K562 (cell line): ENCODE data around the gene ATP13A1. TPM values are rescaled to one million over a fixed set of nuclear protein-coding genes. Genes with fewer than 3 reads are reported as not detected.

Source experiments
- ATAC-seq: fragments of 200-7000 bp; cut with Tn5 transposase; 3 replicates; pipeline ENCODE4 v1.9.1; 2020; ENCODE audit warnings: moderate library complexity
- BruUV-seq: library from RNA; stranded (reverse); fragments of 400-500 nt; replicated peaks from 2 replicates; lab custom pipeline; 2021; lab: Mats Ljungman, UMichigan
- CTCF ChIA-PET: fragments of 300-600 bp; formaldehyde crosslinking; extraction: SDS; loops from one replicate; lab custom pipeline; 2021; ENCODE audit warnings: low intra/inter-chr PET ratio; lab: Yijun Ruan, JAX
- POLR2A ChIA-PET: fragments of 300-600, 350-650 bp; sonication (Branson Sonifier 250); formaldehyde crosslinking; extraction: SDS; loops from one replicate; lab custom pipeline; 2021; ENCODE audit warnings: antibody characterized with exemption, inconsistent platforms; lab: Yijun Ruan, JAX
- DNase-seq, 4 experiments: peaks; one replicate each; pipeline versions ENCODE4 v3.0.0 to v3.0.0-alpha.2; 2011 to 2018; ENCODE audit warnings: low spot score in 3 of 4, mixed read lengths in 3 of 4; ENCODE audit errors: extremely low read depth in 1 of 4
- FAIRE-seq: peaks from 2 replicates; lab custom pipeline; 2011; peaks lifted over from hg19 to GRCh38; lab: Jason Lieb, UNC
- H2AFZ ChIP-seq: 2 replicates; pipeline ENCODE4 v1.6.0; 2011; ENCODE audit warnings: low read depth, low read length, control low read depth, inconsistent platforms
- H3K27ac ChIP-seq: fragments of 200-600 bp; 3 replicates; pipeline ENCODE4 v1.8.0; 2011; ENCODE audit warnings: low read depth, mild to moderate bottlenecking, control low read depth, inconsistent platforms, low read length, moderate library complexity, mixed read lengths; ENCODE audit errors: extremely low read depth
- H3K27me3 ChIP-seq, 2 experiments: fragments of 300-600 bp in 1 of 2; 2 replicates in 1 of 2; 3 replicates in 1 of 2; pipeline versions ENCODE4 v1.6.0 to v1.8.0; 2011; ENCODE audit warnings: inconsistent platforms in 2 of 2, low read length in 2 of 2, mild to moderate bottlenecking in 1 of 2, mixed read lengths in 1 of 2, moderate library complexity in 1 of 2; ENCODE audit not compliant: control insufficient read depth in 2 of 2, insufficient read depth in 2 of 2
- H3K36me3 ChIP-seq: fragments of 300-600 bp; 3 replicates; pipeline ENCODE4 v1.8.0; 2011; ENCODE audit warnings: mild to moderate bottlenecking, low read length, inconsistent platforms; ENCODE audit not compliant: control insufficient read depth, insufficient read depth
- H3K4me1 ChIP-seq, 2 experiments: fragments of 200-600 bp in 1 of 2; replicated peaks in 1 of 2; 2 replicates in 1 of 2; 3 replicates in 1 of 2; pipeline versions ENCODE4 v1.5.1 to v1.8.0; 2011; ENCODE audit warnings: inconsistent platforms in 2 of 2, low read length in 2 of 2, mild to moderate bottlenecking in 1 of 2, mixed read lengths in 1 of 2, moderate library complexity in 1 of 2; ENCODE audit not compliant: control insufficient read depth in 2 of 2, insufficient read depth in 2 of 2
- H3K4me2 ChIP-seq: 2 replicates; pipeline ENCODE4 v1.6.1; 2011; ENCODE audit warnings: low read length, control low read depth, inconsistent platforms, mixed read lengths; ENCODE audit not compliant: insufficient read depth
- H3K4me3 ChIP-seq: fragments of 200-600 bp; sonication (generic), shearing (Covaris generic); 2 replicates; pipeline ENCODE4 v1.5.1; 2016; ENCODE audit warnings: control low read depth, inconsistent platforms
- H3K79me2 ChIP-seq: fragments of 200-600 bp; 3 replicates; pipeline ENCODE4 v1.8.0; 2011; ENCODE audit warnings: low read length, inconsistent platforms; ENCODE audit not compliant: control insufficient read depth, insufficient read depth
- H3K9ac ChIP-seq, 2 experiments: 2 replicates each; pipeline versions ENCODE4 v1.6.0 to v1.6.1; 2011; ENCODE audit warnings: low read depth in 2 of 2, low read length in 2 of 2, control low read depth in 1 of 2, inconsistent platforms in 1 of 2, mild to moderate bottlenecking in 1 of 2, mixed read lengths in 1 of 2; ENCODE audit not compliant: insufficient read depth in 1 of 2
- H3K9me1 ChIP-seq: one replicate; pipeline ENCODE4 v1.6.0; 2011; ENCODE audit warnings: inconsistent platforms, mild to moderate bottlenecking, low read length, moderate library complexity; ENCODE audit not compliant: control insufficient read depth, insufficient read depth
- H3K9me3 ChIP-seq: replicated peaks from 2 replicates; pipeline ENCODE4 v1.5.1; 2011; ENCODE audit warnings: low read depth, low read length, inconsistent platforms; ENCODE audit not compliant: control insufficient read depth, insufficient read depth
- H4K20me1 ChIP-seq: replicated peaks from 2 replicates; pipeline ENCODE4 v1.6.1; 2011; ENCODE audit warnings: low read length, inconsistent platforms, mixed read lengths; ENCODE audit not compliant: control insufficient read depth, insufficient read depth
- BRCA1 ChIP-seq, 2 experiments: fragments of 450-650 bp in 1 of 2; sonication (generic) in 1 of 2; formaldehyde crosslinking in 1 of 2; IDR thresholded peaks; 2 replicates each; pipeline versions ENCODE4 v1.5.0 to v1.6.1; 2017 to 2020; ENCODE audit warnings: mild to moderate bottlenecking in 1 of 2, missing genetic modification reagents in 1 of 2
- ELF4 ChIP-seq: fragments of 450-650 bp; formaldehyde crosslinking; IDR thresholded peaks from 2 replicates; pipeline ENCODE4 v1.4.0; 2022; ENCODE audit warnings: missing genetic modification characterization
- ETV5 ChIP-seq: sonication (generic); formaldehyde crosslinking; IDR thresholded peaks from 2 replicates; pipeline ENCODE4 v1.4.0; 2020; ENCODE audit warnings: low read depth, mild to moderate bottlenecking, missing genetic modification reagents
- GTF2F1 ChIP-seq: IDR thresholded peaks from 2 replicates; pipeline ENCODE4 v1.6.1; 2011; ENCODE audit warnings: low read depth, low read length, improper control_type of control experiment
- MCM2 ChIP-seq: fragments of 450-650 bp; IDR thresholded peaks from 2 replicates; pipeline ENCODE4 v1.6.1; 2017; ENCODE audit warnings: low read depth, mild to moderate bottlenecking
- MTF1 ChIP-seq: fragments of 250-450 bp; sonication (Bioruptor Pico); IDR thresholded peaks from 2 replicates; pipeline ENCODE4 v1.9.0; 2021; ENCODE audit warnings: moderate library complexity, mild to moderate bottlenecking, inconsistent platforms, borderline replicate concordance
- NELFE ChIP-seq: IDR thresholded peaks from 2 replicates; pipeline ENCODE4 v1.6.1; 2011; ENCODE audit warnings: mild to moderate bottlenecking; ENCODE audit not compliant: insufficient read depth, insufficient read length
- NR2C1 ChIP-seq, 2 experiments: fragments of 450-650 bp; IDR thresholded peaks; 2 replicates each; pipeline ENCODE4 v1.6.1; 2017; ENCODE audit warnings: mild to moderate bottlenecking in 2 of 2, antibody characterized with exemption in 1 of 2, inconsistent platforms in 1 of 2, missing compliant biosample characterization in 1 of 2, missing genetic modification characterization in 1 of 2
- SMAD3 ChIP-seq: fragments of 450-650 bp; formaldehyde crosslinking; conservative IDR thresholded peaks from 2 replicates; pipeline ENCODE4 v1.4.0; 2020; ENCODE audit warnings: mild to moderate bottlenecking
- STAT5A ChIP-seq: IDR thresholded peaks from 2 replicates; pipeline ENCODE4 v1.6.1; 2012; ENCODE audit warnings: low read length, inconsistent platforms, borderline replicate concordance
- TAF15 ChIP-seq: fragments of 200-400 bp; formaldehyde crosslinking; IDR thresholded peaks from 2 replicates; pipeline ENCODE4 v1.6.1; 2017; ENCODE audit warnings: mild to moderate bottlenecking, low read depth, low read length, moderate library complexity
- TOE1 ChIP-seq, 2 experiments: fragments of 450-650 bp in 1 of 2; sonication (generic) in 1 of 2; formaldehyde crosslinking in 1 of 2; IDR thresholded peaks; 2 replicates each; pipeline versions ENCODE4 v1.7.1 to v1.8.0; 2016 to 2022; ENCODE audit warnings: borderline replicate concordance in 2 of 2, mild to moderate bottlenecking in 2 of 2, antibody characterized with exemption in 1 of 2, inconsistent platforms in 1 of 2, low read depth in 1 of 2, missing genetic modification reagents in 1 of 2, moderate library complexity in 1 of 2
- TRIM24 ChIP-seq, 2 experiments: fragments of 450-650 bp; IDR thresholded peaks; 2 replicates each; pipeline ENCODE4 v1.6.1; 2016
- ZNF212 ChIP-seq: fragments of 450-650 bp; formaldehyde crosslinking; IDR thresholded peaks from 2 replicates; pipeline ENCODE4 v1.4.0; 2020; ENCODE audit warnings: mild to moderate bottlenecking
- WGBS: fragments of 100-300 bp; shearing (Covaris generic); methylation state at CpG from one replicate; pipeline ENCODE4 v1.1.6; 2016; ENCODE audit warnings: low coverage, mixed read lengths; ENCODE audit not compliant: insufficient coverage; ENCODE audit errors: missing lambda C conversion rate; 5-methylcytosine and 5-hydroxymethylcytosine counted together
- in situ Hi-C: fragments of 300-500 bp; cut with MboI; formaldehyde crosslinking; loops from 4 replicates; pipeline ENCODE4 v1.15.0; 2018; ENCODE audit warnings: inconsistent platforms, mixed read lengths
- intact Hi-C: fragments of 100-400 bp; cut with micrococcal nuclease; formaldehyde crosslinking; loops from 2 replicates; pipeline ENCODE4 v1.14.2; 2022
- polyA plus RNA-seq, 8 experiments: library from polyadenylated mRNA; depleted of rRNA in 4 of 8; stranded (reverse) in 5 of 8; unstranded in 3 of 8; fragments of >200 nt; fragmentation: Nextera tagmentation in 2 of 8; fragmentation: Illumina TruSeq in 1 of 8; extraction: Ambion mirVana in 2 of 8; extraction: Trizol in 1 of 8; gene quantifications; 2 replicates each; pipeline versions ENCODE4 v1.2.1 to v1.2.3, GENCODE V29; 2011 to 2014; ENCODE audit warnings: inconsistent platforms in 1 of 8, missing spikeins in 1 of 8
- total RNA-seq, 7 experiments: library from RNA; depleted of rRNA in 6 of 7; stranded (reverse); fragments of >200 nt in 6 of 7; fragmentation: Illumina TruSeq in 2 of 7; extraction: Trizol in 2 of 7; gene quantifications; 2 replicates each; pipeline versions ENCODE4 v1.2.1 to v1.2.3, GENCODE V29; 2011 to 2021; ENCODE audit warnings: low replicate concordance in 1 of 7
- TF ChIP-seq, protein P1 (sequence below): fragments of 250-450 bp; sonication (Bioruptor Pico); IDR thresholded peaks from 2 replicates; pipeline ENCODE4 v1.9.0; 2021; ENCODE audit warnings: mild to moderate bottlenecking
- TF ChIP-seq, protein P2 (sequence below): sonication (generic); formaldehyde crosslinking; IDR thresholded peaks from 2 replicates; pipeline ENCODE4 v1.8.0; 2022; ENCODE audit warnings: mild to moderate bottlenecking, missing genetic modification reagents, borderline replicate concordance
- TF ChIP-seq, protein P3 (sequence below): fragments of 200-800 bp; sonication (Bioruptor generic); IDR thresholded peaks from 2 replicates; pipeline ENCODE4 v1.6.1; 2017; ENCODE audit warnings: missing genetic modification characterization, missing compliant biosample characterization
- TF ChIP-seq, protein P4 (sequence below), 2 experiments: fragments of 200-800 bp in 1 of 2; sonication (Bioruptor generic) in 1 of 2; sonication (generic) in 1 of 2; formaldehyde crosslinking in 1 of 2; IDR thresholded peaks in 1 of 2; conservative IDR thresholded peaks in 1 of 2; 2 replicates each; pipeline versions ENCODE4 v1.5.0 to v1.6.1; 2016 to 2020; ENCODE audit warnings: missing compliant biosample characterization in 1 of 2, missing genetic modification characterization in 1 of 2, missing genetic modification reagents in 1 of 2

The ATP13A1 gene
- total and polyA plus RNA-seq, 9 of the 15 experiments (the other 6 are each of a cell fraction or from before 2014, with no cell fraction given), result 0.90 to 83.8 (median 23.1) TPM

DNA sequence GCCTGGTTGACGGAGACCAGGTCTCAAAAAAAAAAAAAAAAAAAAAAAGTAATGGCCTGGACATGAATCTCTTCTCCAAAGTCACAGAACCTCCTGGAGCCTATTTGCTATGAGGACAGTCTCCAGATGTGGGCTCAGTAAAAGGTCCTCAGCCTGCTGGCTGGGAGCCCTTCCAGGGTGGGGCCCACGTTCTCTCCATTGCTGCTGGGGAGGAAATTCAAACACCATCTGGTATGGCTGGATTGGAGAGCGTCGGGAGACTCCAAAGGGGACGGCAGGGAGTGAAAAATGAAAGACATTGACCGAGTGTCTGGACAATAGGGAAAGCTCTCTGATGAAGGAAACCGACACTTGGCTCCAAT lies 43.6 kb downstream of the ATP13A1 start:
- ChIA-PET POLR2A (interaction anchor here (0.9 kb wide), 1 partner anchor 69 kb away, joined by 7 read pairs; no protein-coding TSS in a partner anchor), CTCF (no interaction called here)
- no peak overlapping the region for H3K27ac ChIP-seq
- DNase-seq, result no peak
- no peaks in the 10 kb centered on the region for H3K9me1 ChIP-seq
- no peak overlapping the region for H3K9ac ChIP-seq
- no peaks in the 10 kb centered on the region; a peak in 1 of 5 replicates for H3K27me3 ChIP-seq
- H3K79me2 ChIP-seq, result no peaks in the 10 kb centered on the region
- H4K20me1 ChIP-seq, result no peaks in the 10 kb centered on the region
- ATAC-seq, result no peak
- no peaks in the 10 kb centered on the region for H3K36me3 ChIP-seq
- H2AFZ ChIP-seq, result no peak overlapping the region
- H3K4me3 ChIP-seq, result no peak overlapping the region
- no peak overlapping the region for H3K4me2 ChIP-seq
- intact Hi-C loops (no loop called here), in situ Hi-C loops (no loop called here)
- peaks cover 7 to 29% of the 10 kb centered on the region in 2 experiments for H3K4me1 ChIP-seq
- FAIRE-seq, result no peak
- no TSS peak for BruUV-seq
- TF ChIP-seq NR2C1 (IDR thresholded peaks at IDR 0.05) (no peak), NR2C1 (tag; IDR thresholded peaks at IDR 0.05) (no peak), STAT5A (no peak), TAF15 (no peak), SMAD3 (CRISPR knock-in tag) (no peak), TOE1 (IDR thresholded peaks at IDR 0.05; ENCODE audit: borderline replicate concordance) (no peak), TOE1 (CRISPR knock-in tag; IDR thresholded peaks at IDR 0.05; ENCODE audit: borderline replicate concordance, low read depth) (no peak), ZNF212 (no peak), TRIM24 (IDR thresholded peaks at IDR 0.05) (no peak), MTF1 (CRISPR knock-in tag) (no peak), ELF4 (CRISPR knock-in tag) (no peak), NELFE (no peak), GTF2F1 (no peak), MCM2 (no peak), BRCA1 (IDR thresholded peaks at IDR 0.05) (no peak), BRCA1 (CRISPR knock-in tag; IDR thresholded peaks at IDR 0.05) (no peak), ETV5 (CRISPR knock-in tag) (no peak)
- TF ChIP-seq, protein P1, sequence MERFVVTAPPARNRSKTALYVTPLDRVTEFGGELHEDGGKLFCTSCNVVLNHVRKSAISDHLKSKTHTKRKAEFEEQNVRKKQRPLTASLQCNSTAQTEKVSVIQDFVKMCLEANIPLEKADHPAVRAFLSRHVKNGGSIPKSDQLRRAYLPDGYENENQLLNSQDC (CRISPR knock-in tag), result no peak
- TF ChIP-seq, protein P2, sequence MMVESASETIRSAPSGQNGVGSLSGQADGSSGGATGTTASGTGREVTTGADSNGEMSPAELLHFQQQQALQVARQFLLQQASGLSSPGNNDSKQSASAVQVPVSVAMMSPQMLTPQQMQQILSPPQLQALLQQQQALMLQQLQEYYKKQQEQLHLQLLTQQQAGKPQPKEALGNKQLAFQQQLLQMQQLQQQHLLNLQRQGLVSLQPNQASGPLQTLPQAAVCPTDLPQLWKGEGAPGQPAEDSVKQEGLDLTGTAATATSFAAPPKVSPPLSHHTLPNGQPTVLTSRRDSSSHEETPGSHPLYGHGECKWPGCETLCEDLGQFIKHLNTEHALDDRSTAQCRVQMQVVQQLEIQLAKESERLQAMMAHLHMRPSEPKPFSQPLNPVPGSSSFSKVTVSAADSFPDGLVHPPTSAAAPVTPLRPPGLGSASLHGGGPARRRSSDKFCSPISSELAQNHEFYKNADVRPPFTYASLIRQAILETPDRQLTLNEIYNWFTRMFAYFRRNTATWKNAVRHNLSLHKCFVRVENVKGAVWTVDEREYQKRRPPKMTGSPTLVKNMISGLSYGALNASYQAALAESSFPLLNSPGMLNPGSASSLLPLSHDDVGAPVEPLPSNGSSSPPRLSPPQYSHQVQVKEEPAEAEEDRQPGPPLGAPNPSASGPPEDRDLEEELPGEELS, result no peak
- TF ChIP-seq, protein P3, sequence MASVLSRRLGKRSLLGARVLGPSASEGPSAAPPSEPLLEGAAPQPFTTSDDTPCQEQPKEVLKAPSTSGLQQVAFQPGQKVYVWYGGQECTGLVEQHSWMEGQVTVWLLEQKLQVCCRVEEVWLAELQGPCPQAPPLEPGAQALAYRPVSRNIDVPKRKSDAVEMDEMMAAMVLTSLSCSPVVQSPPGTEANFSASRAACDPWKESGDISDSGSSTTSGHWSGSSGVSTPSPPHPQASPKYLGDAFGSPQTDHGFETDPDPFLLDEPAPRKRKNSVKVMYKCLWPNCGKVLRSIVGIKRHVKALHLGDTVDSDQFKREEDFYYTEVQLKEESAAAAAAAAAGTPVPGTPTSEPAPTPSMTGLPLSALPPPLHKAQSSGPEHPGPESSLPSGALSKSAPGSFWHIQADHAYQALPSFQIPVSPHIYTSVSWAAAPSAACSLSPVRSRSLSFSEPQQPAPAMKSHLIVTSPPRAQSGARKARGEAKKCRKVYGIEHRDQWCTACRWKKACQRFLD (CRISPR knock-in tag), result no peak
- TF ChIP-seq, protein P4, sequence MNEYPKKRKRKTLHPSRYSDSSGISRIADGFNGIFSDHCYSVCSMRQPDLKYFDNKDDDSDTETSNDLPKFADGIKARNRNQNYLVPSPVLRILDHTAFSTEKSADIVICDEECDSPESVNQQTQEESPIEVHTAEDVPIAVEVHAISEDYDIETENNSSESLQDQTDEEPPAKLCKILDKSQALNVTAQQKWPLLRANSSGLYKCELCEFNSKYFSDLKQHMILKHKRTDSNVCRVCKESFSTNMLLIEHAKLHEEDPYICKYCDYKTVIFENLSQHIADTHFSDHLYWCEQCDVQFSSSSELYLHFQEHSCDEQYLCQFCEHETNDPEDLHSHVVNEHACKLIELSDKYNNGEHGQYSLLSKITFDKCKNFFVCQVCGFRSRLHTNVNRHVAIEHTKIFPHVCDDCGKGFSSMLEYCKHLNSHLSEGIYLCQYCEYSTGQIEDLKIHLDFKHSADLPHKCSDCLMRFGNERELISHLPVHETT (CRISPR knock-in tag; conservative IDR thresholded peaks at IDR 0.05 in 1 of 2, IDR thresholded peaks at IDR 0.05 in 1 of 2), result no peak
- H3K9me3 ChIP-seq, result no peaks in the 10 kb centered on the region
- WGBS, result 38% methylated on average over 7 of the region's 7 CpGs
